HCT116 (cell line): ENCODE measurements around the gene CAPN5. TPM values are rescaled to one million over a fixed set of nuclear protein-coding genes. Genes with fewer than 3 reads are reported as not detected.

ENCODE experiments used
- ATAC-seq: fragments of 200-7000 bp; cut with Tn5 transposase; 2 replicates; pipeline ENCODE4 v1.9.1; 2020; ENCODE audit warnings: mild to moderate bottlenecking, moderate library complexity
- BruUV-seq: library from RNA; stranded (reverse); fragments of 400-500 nt; replicated peaks from 2 replicates; lab custom pipeline; 2021; lab: Mats Ljungman, UMichigan
- CTCF ChIA-PET: fragments of 300-600 bp; sonication (Branson Sonifier 250); formaldehyde crosslinking; loops from one replicate; lab custom pipeline; 2021; ENCODE audit warnings: antibody characterized with exemption; lab: Charles Lee
- POLR2A ChIA-PET: fragments of 300-600, 350-600 bp; sonication (Branson Sonifier 250); formaldehyde crosslinking; loops from one replicate; lab custom pipeline; 2021; ENCODE audit warnings: antibody characterized with exemption; lab: Charles Lee
- RAD21 ChIA-PET, 2 experiments: fragments of 300-600 bp; sonication (Branson Sonifier 250); formaldehyde crosslinking; loops; one replicate each; lab custom pipeline; 2023; ENCODE audit warnings: low total read pairs in 2 of 2; ENCODE audit not compliant: uncharacterized antibody in 2 of 2, unreplicated experiment in 2 of 2, low non-redundant PET in 1 of 2; lab: Charles Lee
- DNase-seq: peaks from one replicate; pipeline ENCODE4 v3.0.0-alpha.2; 2010; ENCODE audit warnings: low read depth, low spot score
- H2AFZ ChIP-seq: fragments of 200-600 bp; shearing (Covaris generic), sonication (generic); 2 replicates; pipeline ENCODE4 v1.6.1; 2017; ENCODE audit warnings: low read depth, mixed run types, mixed read lengths, antibody characterized with exemption, low read length; ENCODE audit not compliant: poor library complexity, severe bottlenecking
- H3K27ac ChIP-seq: 2 replicates; pipeline ENCODE4 v1.5.1; 2012; ENCODE audit warnings: low read depth, low read length
- H3K27me3 ChIP-seq: fragments of 200-600 bp; sonication (generic); 2 replicates; pipeline ENCODE4 v1.6.1; 2016; ENCODE audit warnings: mixed run types, low read length, mixed read lengths; ENCODE audit not compliant: insufficient read depth
- H3K36me3 ChIP-seq, 2 experiments: fragments of 200-500 bp in 1 of 2; fragments of 200-600 bp in 1 of 2; sonication (Bioruptor generic) in 1 of 2; sonication (generic) in 1 of 2; 2 replicates each; pipeline versions ENCODE4 v1.5.1 to v1.6.1; 2014 to 2016; ENCODE audit warnings: low read length in 2 of 2, inconsistent platforms in 1 of 2, mixed read lengths in 1 of 2, mixed run types in 1 of 2; ENCODE audit not compliant: insufficient read depth in 2 of 2, control insufficient read depth in 1 of 2
- H3K4me1 ChIP-seq, 2 experiments: fragments of 200-600 bp in 1 of 2; sonication (generic) in 1 of 2; 2 replicates each; pipeline versions ENCODE4 v1.5.1 to v1.6.1; 2012 to 2017; ENCODE audit warnings: low read length in 2 of 2, inconsistent platforms in 1 of 2, mild to moderate bottlenecking in 1 of 2, mixed read lengths in 1 of 2, mixed run types in 1 of 2, moderate library complexity in 1 of 2; ENCODE audit not compliant: insufficient read depth in 2 of 2, control insufficient read depth in 1 of 2
- H3K4me2 ChIP-seq: fragments of 200-600 bp; sonication (generic); 2 replicates; pipeline ENCODE4 v1.6.1; 2017; ENCODE audit warnings: mixed run types, low read length, mixed read lengths
- H3K4me3 ChIP-seq, 2 experiments: fragments of 200-600 bp in 1 of 2; sonication (generic) in 1 of 2; replicated peaks in 1 of 2; 2 replicates each; pipeline ENCODE4 v1.5.1; 2011 to 2016; ENCODE audit warnings: low read length in 2 of 2, control low read depth in 1 of 2, low read depth in 1 of 2, mild to moderate bottlenecking in 1 of 2, mixed read lengths in 1 of 2, mixed run types in 1 of 2
- H3K79me2 ChIP-seq: fragments of 200-600 bp; sonication (generic); 2 replicates; pipeline ENCODE4 v1.6.1; 2017; ENCODE audit warnings: mild to moderate bottlenecking, mixed run types, low read length, moderate library complexity, mixed read lengths; ENCODE audit not compliant: insufficient read depth
- H3K9ac ChIP-seq: fragments of 200-600 bp; sonication (generic); 2 replicates; pipeline ENCODE4 v1.6.1; 2016; ENCODE audit warnings: low read length, mixed read lengths
- H3K9me2 ChIP-seq: fragments of 200-600 bp; sonication (generic), shearing (Covaris generic); 2 replicates; pipeline ENCODE4 v1.6.1; 2017; ENCODE audit warnings: mixed run types, mild to moderate bottlenecking, moderate library complexity; ENCODE audit not compliant: insufficient read depth
- H3K9me3 ChIP-seq, 2 experiments: fragments of 200-500 bp in 1 of 2; fragments of 200-600 bp in 1 of 2; sonication (Bioruptor generic) in 1 of 2; sonication (generic) in 1 of 2; 2 replicates each; pipeline ENCODE4 v1.6.1; 2014 to 2017; ENCODE audit warnings: low read length in 2 of 2, mixed read lengths in 2 of 2, inconsistent platforms in 1 of 2, low read depth in 1 of 2, mild to moderate bottlenecking in 1 of 2, mixed run types in 1 of 2, moderate library complexity in 1 of 2; ENCODE audit not compliant: control insufficient read depth in 1 of 2, insufficient read depth in 1 of 2
- H4K20me1 ChIP-seq: fragments of 200-600 bp; sonication (generic), shearing (Covaris generic); 2 replicates; pipeline ENCODE4 v1.6.1; 2017; ENCODE audit warnings: mixed run types, mild to moderate bottlenecking, moderate library complexity; ENCODE audit not compliant: insufficient read depth
- CBX3 ChIP-seq: IDR thresholded peaks from 2 replicates; pipeline ENCODE4 v1.6.1; 2012; ENCODE audit warnings: low read depth
- CEBPB ChIP-seq: IDR thresholded peaks from 2 replicates; pipeline ENCODE4 v1.6.1; 2012; ENCODE audit warnings: low read depth
- EGR1 ChIP-seq: IDR thresholded peaks from 2 replicates; pipeline ENCODE4 v1.6.1; 2012; ENCODE audit warnings: low read depth
- ELF1 ChIP-seq: IDR thresholded peaks from 2 replicates; pipeline ENCODE4 v1.6.1; 2012; ENCODE audit warnings: low read depth, borderline replicate concordance
- EZH2phosphoT487 ChIP-seq: fragments of 200-600 bp; IDR thresholded peaks from 2 replicates; pipeline ENCODE4 v1.6.1; 2018; ENCODE audit warnings: antibody characterized with exemption, borderline replicate concordance
- FOSL1 ChIP-seq: IDR thresholded peaks from 2 replicates; pipeline ENCODE4 v1.6.1; 2012; ENCODE audit warnings: low read depth
- JUND ChIP-seq: IDR thresholded peaks from 2 replicates; pipeline ENCODE4 v1.6.1; 2012
- POLR2A ChIP-seq: IDR thresholded peaks from 2 replicates; pipeline ENCODE4 v1.7.0; 2011; ENCODE audit warnings: borderline replicate concordance; ENCODE audit not compliant: insufficient read depth, insufficient read length; ENCODE audit errors: extremely low read depth
- POLR2AphosphoS5 ChIP-seq: IDR thresholded peaks from 2 replicates; pipeline ENCODE4 v1.6.1; 2011; ENCODE audit warnings: mild to moderate bottlenecking, low read depth, low read length, moderate library complexity
- RAD21 ChIP-seq: IDR thresholded peaks from 2 replicates; pipeline ENCODE4 v1.6.1; 2012; ENCODE audit warnings: low read depth, mild to moderate bottlenecking
- SIN3A ChIP-seq: IDR thresholded peaks from 2 replicates; pipeline ENCODE4 v1.6.1; 2012; ENCODE audit warnings: low read depth
- SP1 ChIP-seq: IDR thresholded peaks from 2 replicates; pipeline ENCODE4 v1.6.1; 2012; ENCODE audit warnings: low read depth
- SRF ChIP-seq: IDR thresholded peaks from 2 replicates; pipeline ENCODE4 v1.6.1; 2012; ENCODE audit warnings: low read depth
- TCF7L2 ChIP-seq: IDR thresholded peaks from 2 replicates; pipeline ENCODE4 v1.7.0; 2011; ENCODE audit warnings: borderline replicate concordance, inconsistent platforms; ENCODE audit not compliant: insufficient read depth, insufficient read length; ENCODE audit errors: extremely low read depth
- YY1 ChIP-seq: IDR thresholded peaks from 2 replicates; pipeline ENCODE4 v1.6.1; 2011; ENCODE audit warnings: low read length, low read depth, moderate library complexity, mild to moderate bottlenecking; ENCODE audit not compliant: insufficient replicate concordance; ENCODE audit errors: extremely low read depth
- intact Hi-C: fragments of 100-400 bp; cut with micrococcal nuclease; formaldehyde crosslinking; loops from 2 replicates; pipeline ENCODE4 v1.10.0; 2022
- total RNA-seq: library from RNA; stranded (reverse); gene quantifications from one replicate; pipeline ENCODE4 v1.2.1, GENCODE V29; 2021; ENCODE audit not compliant: unreplicated experiment
- TF ChIP-seq, protein P1 (sequence below): IDR thresholded peaks from 2 replicates; pipeline ENCODE4 v1.6.1; 2012; ENCODE audit warnings: low read depth

The CAPN5 gene
- total RNA-seq, 1 experiment from 2014 or later: 8.6 TPM

- POLR2A ChIA-PET: interaction anchor here (1.0 to 1.6 kb wide), 2 partner anchors 10 to 12 kb away, joined by 3 to 4 read pairs; no protein-coding TSS in a partner anchor
- H3K27me3 ChIP-seq: no peaks in the 10 kb centered on the region
- peak; percentile 90 for ATAC-seq
Observed at GRCh38 chr11:77019976-77020595, 46.7 kb upstream of the CAPN5 start.

DNA sequence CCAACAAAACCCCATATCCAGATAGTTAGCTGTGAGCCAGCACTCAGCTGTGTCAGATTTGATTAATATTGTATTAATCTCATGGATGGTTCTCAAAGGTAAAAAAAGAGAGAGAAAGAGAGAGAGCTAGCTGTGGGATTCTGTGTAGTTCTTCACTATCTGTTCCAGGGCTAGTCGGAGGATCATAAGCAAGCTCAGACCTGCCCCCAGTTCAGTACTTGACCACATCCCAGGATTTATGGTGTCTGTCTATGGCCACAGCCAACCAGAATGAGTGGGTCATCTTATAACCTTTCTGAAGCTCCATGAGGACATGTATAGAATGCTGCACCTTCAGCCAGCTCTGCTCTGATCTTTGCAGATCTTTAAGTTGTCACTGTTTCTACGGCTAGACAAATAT lies 46.0 kb upstream of the CAPN5 start:
- Histone ChIP-seq H3K4me1 (peaks cover 48 to 56% of the 10 kb centered on the region in 2 experiments), H3K27me3 (no peaks in the 10 kb centered on the region), H3K9ac (peak overlapping the region; percentile 8; the same call in 1 of the 2 replicates), H3K9me3 (no peaks in the 10 kb centered on the region), H2AFZ (no peak overlapping the region), H3K4me2 (peak overlapping the region; percentile 66), H3K27ac (peak overlapping the region; percentile 55), H3K9me2 (no peaks in the 10 kb centered on the region), H4K20me1 (no peaks in the 10 kb centered on the region), H3K4me3 (peak overlapping the region in 1 of 2 experiments; percentile 35; a peak in 2 of 4 replicates), H3K79me2 (no peaks in the 10 kb centered on the region), H3K36me3 (no peaks in the 10 kb centered on the region)
- ChIA-PET CTCF (interaction anchor here (0.9 to 1.9 kb wide), 6 partner anchors 8 to 102 kb away, joined by 3 to 6 read pairs (median 4); partner anchors contain the start of gene B3GNT6), POLR2A (interaction anchor here (0.7 to 1.6 kb wide), 3 partner anchors 9 to 197 kb away, joined by 3 to 4 read pairs (median 3); no protein-coding TSS in a partner anchor), RAD21 (interaction anchor here (0.5 to 0.8 kb wide), 3 partner anchors 11 to 92 kb away, joined by 3 to 6 read pairs (median 4); no protein-coding TSS in a partner anchor)
- intact Hi-C loops: no loop called here
- peak; percentile 84 for ATAC-seq
- BruUV-seq: no TSS peak
- DNase-seq: peak; percentile 27
- TF ChIP-seq YY1 (no peak), EZH2phosphoT487 (no peak), RAD21 (no peak), JUND (no peak), TCF7L2 (no peak)
- TF ChIP-seq, protein P1, sequence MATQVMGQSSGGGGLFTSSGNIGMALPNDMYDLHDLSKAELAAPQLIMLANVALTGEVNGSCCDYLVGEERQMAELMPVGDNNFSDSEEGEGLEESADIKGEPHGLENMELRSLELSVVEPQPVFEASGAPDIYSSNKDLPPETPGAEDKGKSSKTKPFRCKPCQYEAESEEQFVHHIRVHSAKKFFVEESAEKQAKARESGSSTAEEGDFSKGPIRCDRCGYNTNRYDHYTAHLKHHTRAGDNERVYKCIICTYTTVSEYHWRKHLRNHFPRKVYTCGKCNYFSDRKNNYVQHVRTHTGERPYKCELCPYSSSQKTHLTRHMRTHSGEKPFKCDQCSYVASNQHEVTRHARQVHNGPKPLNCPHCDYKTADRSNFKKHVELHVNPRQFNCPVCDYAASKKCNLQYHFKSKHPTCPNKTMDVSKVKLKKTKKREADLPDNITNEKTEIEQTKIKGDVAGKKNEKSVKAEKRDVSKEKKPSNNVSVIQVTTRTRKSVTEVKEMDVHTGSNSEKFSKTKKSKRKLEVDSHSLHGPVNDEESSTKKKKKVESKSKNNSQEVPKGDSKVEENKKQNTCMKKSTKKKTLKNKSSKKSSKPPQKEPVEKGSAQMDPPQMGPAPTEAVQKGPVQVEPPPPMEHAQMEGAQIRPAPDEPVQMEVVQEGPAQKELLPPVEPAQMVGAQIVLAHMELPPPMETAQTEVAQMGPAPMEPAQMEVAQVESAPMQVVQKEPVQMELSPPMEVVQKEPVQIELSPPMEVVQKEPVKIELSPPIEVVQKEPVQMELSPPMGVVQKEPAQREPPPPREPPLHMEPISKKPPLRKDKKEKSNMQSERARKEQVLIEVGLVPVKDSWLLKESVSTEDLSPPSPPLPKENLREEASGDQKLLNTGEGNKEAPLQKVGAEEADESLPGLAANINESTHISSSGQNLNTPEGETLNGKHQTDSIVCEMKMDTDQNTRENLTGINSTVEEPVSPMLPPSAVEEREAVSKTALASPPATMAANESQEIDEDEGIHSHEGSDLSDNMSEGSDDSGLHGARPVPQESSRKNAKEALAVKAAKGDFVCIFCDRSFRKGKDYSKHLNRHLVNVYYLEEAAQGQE: no peak

More at GRCh38 chr11:77019976-77020595, 46.7 kb upstream of the CAPN5 start:
- peak overlapping the region in 1 of 2 experiments; percentile 35; a peak in 2 of 4 replicates for H3K4me3 ChIP-seq
- no peaks in the 10 kb centered on the region for H3K79me2 ChIP-seq
- H3K27ac ChIP-seq: peak overlapping the region; percentile 55
- TF ChIP-seq YY1 (peak; percentile 43), ELF1 (no peak), SP1 (peak; percentile 76), POLR2A (no peak), EZH2phosphoT487 (no peak), SIN3A (peak; percentile 12; the same call in 1 of the 2 replicates), CBX3 (peak; percentile 67; the same call in 1 of the 2 replicates), RAD21 (peak; percentile 20; the same call in 1 of the 2 replicates), FOSL1 (peak; percentile 86), POLR2AphosphoS5 (peak; percentile 52; the same call in 1 of the 2 replicates), EGR1 (peak; percentile 94), SRF (peak; percentile 62; the same call in 1 of the 2 replicates), CEBPB (peak; percentile 45; the same call in 1 of the 2 replicates), JUND (peak; percentile 85)
- H3K9me3 ChIP-seq: no peaks in the 10 kb centered on the region
- H2AFZ ChIP-seq: no peak overlapping the region
- peak overlapping the region; percentile 8; the same call in 1 of the 2 replicates for H3K9ac ChIP-seq
- peak overlapping the region; percentile 66 for H3K4me2 ChIP-seq
- ChIA-PET RAD21 (interaction anchor here in 1 of 2 experiments (0.5 to 0.6 kb wide), 2 partner anchors 12 to 92 kb away, joined by 4 to 6 read pairs; no protein-coding TSS in a partner anchor), CTCF (interaction anchor here (0.9 to 1.9 kb wide), 6 partner anchors 9 to 101 kb away, joined by 3 to 6 read pairs (median 4); partner anchors contain the start of gene B3GNT6)
- no peaks in the 10 kb centered on the region for H3K36me3 ChIP-seq
- no TSS peak for BruUV-seq
- no peaks in the 10 kb centered on the region for H3K9me2 ChIP-seq
- intact Hi-C loops: no loop called here
- H4K20me1 ChIP-seq: no peaks in the 10 kb centered on the region
- H3K4me1 ChIP-seq: peaks cover 53 to 59% of the 10 kb centered on the region in 2 experiments
- DNase-seq: peak; percentile 68
